Astrocyte of the spinal cord (primary cell): ENCODE measurements around the gene S100A12.

ENCODE experiments used
- DNase-seq: peaks from one replicate; pipeline ENCODE4 v3.0.0; 2011; ENCODE audit warnings: low read depth, low spot score
- H3K4me3 ChIP-seq: 2 replicates; pipeline ENCODE4 v1.5.1; 2011; ENCODE audit warnings: low read depth, mild to moderate bottlenecking, low read length, moderate library complexity
- in situ Hi-C: cut with HindIII; loops from 2 replicates; pipeline ENCODE4 v1.10.0; 2017; ENCODE audit warnings: low sequenced_read_pairs
- TF ChIP-seq, protein P1 (sequence below): IDR thresholded peaks from 2 replicates; pipeline ENCODE4 v1.5.1; 2012; ENCODE audit warnings: low read depth, mild to moderate bottlenecking, low read length, inconsistent platforms

The S100A12 gene

DNA sequence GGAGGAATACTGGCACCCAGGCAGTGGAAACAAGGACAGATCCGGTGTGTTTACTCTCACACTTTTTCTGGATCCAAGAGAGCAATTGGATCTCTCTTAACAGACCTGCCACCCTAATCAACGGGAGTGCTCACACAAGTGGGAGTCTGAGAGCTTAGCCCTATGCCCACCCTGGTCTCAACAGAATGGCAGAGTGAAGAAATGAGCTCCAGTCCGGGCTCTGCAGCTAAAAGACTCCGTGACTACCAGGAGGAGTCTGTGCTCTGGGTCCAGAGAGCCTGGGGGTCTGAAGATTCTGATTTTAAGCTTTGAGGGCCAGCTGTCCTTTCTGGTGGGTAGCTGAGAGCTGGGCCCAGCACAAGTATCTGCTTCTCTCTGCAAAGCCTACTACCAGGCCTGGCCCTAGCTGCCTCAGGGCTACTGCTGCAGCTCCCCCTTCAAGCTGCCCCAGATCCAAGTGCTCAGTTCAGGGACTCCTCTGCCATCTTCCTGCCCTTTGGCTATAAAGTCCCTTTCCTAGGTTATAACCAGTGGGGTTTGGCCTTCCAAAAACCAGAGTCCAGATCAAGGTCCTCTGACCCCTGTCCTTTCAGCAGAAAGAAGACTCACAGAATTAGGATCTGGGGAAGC lies 13.8 kb downstream of the S100A12 start:
- in situ Hi-C loops: no loop called here
- TF ChIP-seq, protein P1, sequence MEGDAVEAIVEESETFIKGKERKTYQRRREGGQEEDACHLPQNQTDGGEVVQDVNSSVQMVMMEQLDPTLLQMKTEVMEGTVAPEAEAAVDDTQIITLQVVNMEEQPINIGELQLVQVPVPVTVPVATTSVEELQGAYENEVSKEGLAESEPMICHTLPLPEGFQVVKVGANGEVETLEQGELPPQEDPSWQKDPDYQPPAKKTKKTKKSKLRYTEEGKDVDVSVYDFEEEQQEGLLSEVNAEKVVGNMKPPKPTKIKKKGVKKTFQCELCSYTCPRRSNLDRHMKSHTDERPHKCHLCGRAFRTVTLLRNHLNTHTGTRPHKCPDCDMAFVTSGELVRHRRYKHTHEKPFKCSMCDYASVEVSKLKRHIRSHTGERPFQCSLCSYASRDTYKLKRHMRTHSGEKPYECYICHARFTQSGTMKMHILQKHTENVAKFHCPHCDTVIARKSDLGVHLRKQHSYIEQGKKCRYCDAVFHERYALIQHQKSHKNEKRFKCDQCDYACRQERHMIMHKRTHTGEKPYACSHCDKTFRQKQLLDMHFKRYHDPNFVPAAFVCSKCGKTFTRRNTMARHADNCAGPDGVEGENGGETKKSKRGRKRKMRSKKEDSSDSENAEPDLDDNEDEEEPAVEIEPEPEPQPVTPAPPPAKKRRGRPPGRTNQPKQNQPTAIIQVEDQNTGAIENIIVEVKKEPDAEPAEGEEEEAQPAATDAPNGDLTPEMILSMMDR: no peak
- no peak for DNase-seq
- H3K4me3 ChIP-seq: no peak overlapping the region

DNA sequence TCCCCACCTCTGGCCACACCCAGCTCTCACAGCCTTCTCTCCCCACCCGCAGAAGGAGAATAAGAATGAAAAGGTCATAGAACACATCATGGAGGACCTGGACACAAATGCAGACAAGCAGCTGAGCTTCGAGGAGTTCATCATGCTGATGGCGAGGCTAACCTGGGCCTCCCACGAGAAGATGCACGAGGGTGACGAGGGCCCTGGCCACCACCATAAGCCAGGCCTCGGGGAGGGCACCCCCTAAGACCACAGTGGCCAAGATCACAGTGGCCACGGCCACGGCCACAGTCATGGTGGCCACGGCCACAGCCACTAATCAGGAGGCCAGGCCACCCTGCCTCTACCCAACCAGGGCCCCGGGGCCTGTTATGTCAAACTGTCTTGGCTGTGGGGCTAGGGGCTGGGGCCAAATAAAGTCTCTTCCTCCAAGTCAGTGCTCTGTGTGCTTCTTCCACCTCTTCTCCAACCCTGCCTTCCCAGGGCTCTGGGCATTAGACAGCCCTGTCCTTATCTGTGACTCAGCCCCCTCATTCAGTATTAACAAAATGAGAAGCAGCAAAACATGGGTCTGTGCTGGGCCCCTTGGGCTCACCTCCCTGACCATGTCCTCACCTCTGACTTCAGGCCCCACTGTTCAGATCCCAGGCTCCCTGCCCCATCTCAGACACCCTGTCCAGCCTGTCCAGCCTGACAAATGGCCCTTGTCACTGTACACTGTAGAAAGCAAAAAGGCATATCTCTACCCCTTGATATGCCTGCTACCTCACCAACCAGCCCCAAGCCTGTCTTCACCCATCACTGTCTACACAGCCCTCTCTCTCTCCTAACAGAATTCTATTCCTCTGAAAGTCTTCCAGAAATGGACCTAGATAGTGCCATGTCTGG lies 14.6 kb downstream of the S100A12 start:
- no peak overlapping the region for H3K4me3 ChIP-seq
- DNase-seq: no peak
- in situ Hi-C loops: no loop called here
- TF ChIP-seq, protein P1: no peak

DNA sequence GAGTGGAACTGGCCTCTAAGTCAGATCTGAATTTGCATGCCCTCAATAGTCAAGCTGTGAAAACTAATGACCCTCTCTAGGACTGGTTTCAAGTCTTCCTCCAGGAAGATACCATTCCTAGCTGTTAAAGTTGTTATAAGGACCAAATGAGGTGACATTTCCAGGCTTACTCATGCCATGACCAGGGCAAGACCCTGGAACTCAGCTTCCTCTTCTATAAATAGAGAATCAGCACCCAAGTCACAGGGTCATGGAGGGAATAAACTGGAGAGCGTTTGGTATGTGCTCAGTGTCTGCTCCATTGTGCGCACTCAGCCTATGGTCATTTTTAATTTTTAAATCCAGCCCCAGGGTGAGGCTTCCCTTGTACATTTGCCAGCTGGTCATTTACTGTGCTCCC lies 15.2 kb downstream of the S100A12 start:
- TF ChIP-seq, protein P1: no peak
- in situ Hi-C loops: no loop called here
- H3K4me3 ChIP-seq: no peak overlapping the region
- DNase-seq: no peak

DNA sequence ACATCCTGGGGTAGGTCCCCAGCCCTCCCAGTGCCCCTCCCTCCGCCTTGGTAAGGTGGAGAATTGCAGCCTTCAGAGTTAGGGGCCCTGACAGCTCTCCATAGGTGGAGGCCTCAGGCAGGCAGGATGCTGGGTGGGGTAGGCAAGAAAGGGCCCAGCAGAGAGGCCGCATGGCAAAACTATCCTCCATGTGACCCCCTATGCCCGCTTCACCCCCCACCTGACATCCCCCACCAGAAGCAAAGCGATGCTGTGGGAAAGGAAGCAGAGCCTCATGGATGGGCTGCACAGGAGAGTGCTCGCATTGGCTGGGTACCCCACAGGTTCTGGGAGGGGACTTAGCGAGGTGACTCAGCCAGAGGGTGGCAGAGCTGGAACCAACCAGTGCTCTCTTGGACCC lies 16.2 kb downstream of the S100A12 start:
- TF ChIP-seq, protein P1: no peak
- H3K4me3 ChIP-seq: no peak overlapping the region
- DNase-seq: no peak
- in situ Hi-C loops: loop anchor here (10.0 kb wide), 1 partner anchor 136 kb away; no protein-coding TSS in a partner anchor

DNA sequence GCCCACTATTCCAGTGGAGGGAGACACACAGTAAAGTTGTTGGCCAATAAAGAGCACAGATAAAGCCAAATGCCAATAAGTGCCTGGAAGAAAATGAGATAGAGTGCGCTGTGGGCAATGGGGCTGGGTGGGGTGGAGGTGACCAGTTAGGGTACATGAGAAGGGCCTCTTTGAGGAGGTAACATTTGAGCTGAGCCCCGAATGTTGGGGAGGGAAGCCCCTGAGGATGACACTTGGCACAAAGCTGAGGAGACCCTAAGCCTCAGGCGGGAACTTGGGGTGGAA lies 16.8 kb downstream of the S100A12 start:
- H3K4me3 ChIP-seq: no peak overlapping the region
- in situ Hi-C loops: loop anchor here (10.0 kb wide), 1 partner anchor 136 kb away; no protein-coding TSS in a partner anchor
- DNase-seq: no peak
- TF ChIP-seq, protein P1: no peak

DNA sequence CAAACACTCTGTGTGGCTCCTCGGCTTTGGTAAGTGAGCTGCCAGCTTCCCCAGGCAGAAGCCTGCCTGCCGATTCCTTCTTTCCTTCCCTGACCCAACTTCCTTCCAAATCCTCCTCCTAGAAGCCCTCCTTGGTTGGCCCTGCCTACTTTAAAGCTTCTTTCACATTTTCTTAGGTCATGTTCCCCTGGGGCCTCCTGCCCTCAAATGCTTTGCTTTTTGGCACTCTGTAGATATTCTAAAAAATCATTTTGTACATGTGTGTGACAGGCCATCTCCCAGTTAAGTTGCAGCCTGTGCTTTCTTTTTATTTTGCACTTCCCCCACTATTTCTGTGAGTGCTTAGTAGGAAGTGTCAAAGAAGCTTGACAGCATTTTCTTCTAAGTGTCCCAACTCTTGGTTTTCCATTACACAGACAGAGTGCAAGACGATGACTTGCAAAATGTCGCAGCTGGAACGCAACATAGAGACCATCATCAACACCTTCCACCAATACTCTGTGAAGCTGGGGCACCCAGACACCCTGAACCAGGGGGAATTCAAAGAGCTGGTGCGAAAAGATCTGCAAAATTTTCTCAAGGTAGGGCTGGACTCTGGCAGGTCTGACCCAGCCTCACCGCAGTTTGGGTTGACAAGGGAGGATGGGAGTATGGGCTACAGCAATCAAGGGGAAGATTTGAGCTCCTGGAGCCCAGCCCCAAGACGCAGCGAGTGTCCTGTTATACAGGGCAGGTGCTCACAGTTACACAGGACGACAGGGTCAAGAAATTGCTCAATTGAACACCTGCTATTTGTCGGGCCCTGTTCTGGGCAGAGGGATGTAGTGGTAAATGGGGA lies 17.3 kb downstream of the S100A12 start, which contains the start of gene S100A9:
Gene S100A9 (plus strand): TSS at position 2 of the 838 bp plus-strand sequence. CDS start 430 bp downstream, at position 432.
- no peak within 1 kb of the TSS for H3K4me3 ChIP-seq
- TF ChIP-seq, protein P1: no peak
- in situ Hi-C loops: loop anchor here (10.0 kb wide), 1 partner anchor 137 kb away; no protein-coding TSS in a partner anchor
- DNase-seq: no peak
